Activated T-cell treated with anti-CD3 and anti-CD28 coated beads for 1 hour (primary cell): ENCODE results near the gene TCF7L1.
"Not testable (repeated sequence)": the region's sequence is repeated elsewhere in the genome, so short reads cannot be mapped to it uniquely, and the experiment has no call there.

Source experiments
- DNase-seq: peaks from one replicate; pipeline ENCODE4 v3.0.0-alpha.2; 2020; ENCODE audit warnings: low read depth

TCF7L1 gene

GRCh38 chr2:85283641-85284040 is 150.4 kb downstream of the TCF7L1 start:
- DNase-seq: no peak

- DNase-seq: no peak
Observed at GRCh38 chr2:85286918-85287317, 153.7 kb downstream of the TCF7L1 start.

GRCh38 chr2:85287721-85288120 is 154.5 kb downstream of the TCF7L1 start:
- DNase-seq: no peak

GRCh38 chr2:85288244-85288725 is 155.1 kb downstream of the TCF7L1 start:
- DNase-seq: no peak

GRCh38 chr2:85291425-85292023 is 158.3 kb downstream of the TCF7L1 start:
- DNase-seq: no peak

- DNase-seq: no peak
Observed at GRCh38 chr2:85302121-85302520, 168.9 kb downstream of the TCF7L1 start.

- no peak for DNase-seq
Observed at GRCh38 chr2:85303780-85304531, 170.8 kb downstream of the TCF7L1 start.

GRCh38 chr2:85307527-85307897 is 174.3 kb downstream of the TCF7L1 start:
- DNase-seq: no peak

GRCh38 chr2:85308201-85308600 is 175.0 kb downstream of the TCF7L1 start:
- no peak for DNase-seq

GRCh38 chr2:85308896-85309555 is 175.8 kb downstream of the TCF7L1 start:
- DNase-seq: no peak

- DNase-seq: no peak
Observed at GRCh38 chr2:85309699-85310321, 176.6 kb downstream of the TCF7L1 start.

GRCh38 chr2:85310330-85310729 is 177.1 kb downstream of the TCF7L1 start:
- DNase-seq: no peak

- no peak for DNase-seq
Observed at GRCh38 chr2:85312404-85312803, 179.2 kb downstream of the TCF7L1 start.

- DNase-seq: no peak
Observed at GRCh38 chr2:85314884-85315242, 181.7 kb downstream of the TCF7L1 start.

GRCh38 chr2:85315921-85316320 is 182.7 kb downstream of the TCF7L1 start:
- not testable (repeated sequence) for DNase-seq

GRCh38 chr2:85318222-85319074 is 185.3 kb downstream of the TCF7L1 start:
- no peak for DNase-seq

GRCh38 chr2:85319796-85320195 is 186.6 kb downstream of the TCF7L1 start:
- no peak for DNase-seq

GRCh38 chr2:85323351-85323987 is 190.3 kb downstream of the TCF7L1 start:
- no peak for DNase-seq

- DNase-seq: not testable (repeated sequence)
Observed at GRCh38 chr2:85323988-85324367, 190.8 kb downstream of the TCF7L1 start.

- DNase-seq: no peak
Observed at GRCh38 chr2:85324639-85325465, 191.7 kb downstream of the TCF7L1 start.

GRCh38 chr2:85325466-85325811 is 192.2 kb downstream of the TCF7L1 start:
- DNase-seq: no peak
